ENCODE data around the gene FRMD8.
A peak's percentile ranks its signal among the peaks of the same experiment; 100 is the strongest.

Gene FRMD8

DNA sequence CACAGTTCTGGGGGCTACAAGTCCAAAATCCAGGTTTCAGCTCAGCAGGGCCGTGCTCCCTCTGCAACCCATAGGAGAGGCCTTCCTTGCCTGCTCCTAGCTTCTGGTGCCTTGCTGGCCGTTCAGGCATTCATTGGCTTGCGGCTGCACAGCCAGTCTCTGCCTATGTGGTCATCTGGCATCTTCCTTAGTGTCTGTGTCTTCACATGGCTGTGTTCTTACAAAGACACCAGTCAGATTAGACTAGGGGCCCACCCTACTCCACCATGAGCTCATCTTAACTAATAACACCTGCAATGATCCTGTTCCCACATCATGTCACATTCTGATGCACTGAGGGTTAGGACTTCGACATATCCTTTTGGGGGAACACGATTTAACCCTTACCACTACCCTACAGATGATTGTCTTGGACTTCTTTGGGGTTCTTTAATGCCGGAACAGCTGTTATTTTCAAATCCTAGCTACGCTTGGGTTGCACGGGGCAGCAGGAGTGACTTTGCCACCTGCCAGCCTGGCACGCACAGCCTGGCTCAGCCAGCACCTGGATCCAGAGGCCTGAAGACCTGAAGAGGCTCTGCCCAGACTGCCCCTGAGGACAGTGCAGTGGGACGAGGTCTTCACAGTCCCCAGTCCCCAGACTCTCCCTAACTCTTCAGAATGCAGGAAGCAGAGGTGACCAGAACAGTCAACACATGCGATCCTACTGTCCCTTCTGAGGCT lies 28.5 kb downstream of the FRMD8 start:
- DNase-seq (ENCODE audit: extremely low read depth, insufficient read length) = no peak
- TF ChIP-seq, protein P1, sequence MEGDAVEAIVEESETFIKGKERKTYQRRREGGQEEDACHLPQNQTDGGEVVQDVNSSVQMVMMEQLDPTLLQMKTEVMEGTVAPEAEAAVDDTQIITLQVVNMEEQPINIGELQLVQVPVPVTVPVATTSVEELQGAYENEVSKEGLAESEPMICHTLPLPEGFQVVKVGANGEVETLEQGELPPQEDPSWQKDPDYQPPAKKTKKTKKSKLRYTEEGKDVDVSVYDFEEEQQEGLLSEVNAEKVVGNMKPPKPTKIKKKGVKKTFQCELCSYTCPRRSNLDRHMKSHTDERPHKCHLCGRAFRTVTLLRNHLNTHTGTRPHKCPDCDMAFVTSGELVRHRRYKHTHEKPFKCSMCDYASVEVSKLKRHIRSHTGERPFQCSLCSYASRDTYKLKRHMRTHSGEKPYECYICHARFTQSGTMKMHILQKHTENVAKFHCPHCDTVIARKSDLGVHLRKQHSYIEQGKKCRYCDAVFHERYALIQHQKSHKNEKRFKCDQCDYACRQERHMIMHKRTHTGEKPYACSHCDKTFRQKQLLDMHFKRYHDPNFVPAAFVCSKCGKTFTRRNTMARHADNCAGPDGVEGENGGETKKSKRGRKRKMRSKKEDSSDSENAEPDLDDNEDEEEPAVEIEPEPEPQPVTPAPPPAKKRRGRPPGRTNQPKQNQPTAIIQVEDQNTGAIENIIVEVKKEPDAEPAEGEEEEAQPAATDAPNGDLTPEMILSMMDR (IDR thresholded peaks at IDR 0.05; ENCODE audit: insufficient read depth, low read length, poor library complexity, severe bottlenecking) = no peak
- peaks cover 18% of the 10 kb centered on the region for H3K36me3 ChIP-seq (ENCODE audit: control insufficient read depth, insufficient read depth, low read length)
- no peaks in the 10 kb centered on the region for H3K27me3 ChIP-seq (replicated peaks; ENCODE audit: control insufficient read depth, insufficient read depth, low read length)
- no peak overlapping the region for H3K4me3 ChIP-seq (replicated peaks; ENCODE audit: low read depth, low read length)

GRCh38 chr11:65415499-65416340 lies 29.3 kb downstream of the FRMD8 start:
- no peaks in the 10 kb centered on the region for H3K27me3 ChIP-seq (replicated peaks; ENCODE audit: control insufficient read depth, insufficient read depth, low read length)
- H3K4me3 ChIP-seq (replicated peaks; ENCODE audit: low read depth, low read length) = no peak overlapping the region; the same call in 1 of the 2 replicates
- peaks cover 18% of the 10 kb centered on the region for H3K36me3 ChIP-seq (ENCODE audit: control insufficient read depth, insufficient read depth, low read length)
- peak; percentile 21 for DNase-seq (ENCODE audit: extremely low read depth, insufficient read length)
- TF ChIP-seq, protein P1 (IDR thresholded peaks at IDR 0.05; ENCODE audit: insufficient read depth, low read length, poor library complexity, severe bottlenecking) = no peak

- DNase-seq (ENCODE audit: extremely low read depth, insufficient read length) = peak; percentile 87
- TF ChIP-seq, protein P1 (IDR thresholded peaks at IDR 0.05; ENCODE audit: insufficient read depth, low read length, poor library complexity, severe bottlenecking) = peak; percentile 96
- Histone ChIP-seq H3K27me3 (replicated peaks; ENCODE audit: control insufficient read depth, insufficient read depth, low read length) (no peaks in the 10 kb centered on the region), H3K4me3 (replicated peaks; ENCODE audit: low read depth, low read length) (peak overlapping the region; percentile 74), H3K36me3 (ENCODE audit: control insufficient read depth, insufficient read depth, low read length) (peaks cover 12% of the 10 kb centered on the region)
These were observed 29.9 kb downstream of the FRMD8 start for GRCh38 chr11:65416341-65416824.

- H3K4me3 ChIP-seq (replicated peaks; ENCODE audit: low read depth, low read length) = peak overlapping the region; percentile 74
- DNase-seq (ENCODE audit: extremely low read depth, insufficient read length) = peak; percentile 57
- peaks cover 9% of the 10 kb centered on the region for H3K36me3 ChIP-seq (ENCODE audit: control insufficient read depth, insufficient read depth, low read length)
- H3K27me3 ChIP-seq (replicated peaks; ENCODE audit: control insufficient read depth, insufficient read depth, low read length) = no peaks in the 10 kb centered on the region
- TF ChIP-seq, protein P1 (IDR thresholded peaks at IDR 0.05; ENCODE audit: insufficient read depth, low read length, poor library complexity, severe bottlenecking) = no peak
These were observed 30.6 kb downstream of the FRMD8 start for GRCh38 chr11:65416841-65417701.

DNA sequence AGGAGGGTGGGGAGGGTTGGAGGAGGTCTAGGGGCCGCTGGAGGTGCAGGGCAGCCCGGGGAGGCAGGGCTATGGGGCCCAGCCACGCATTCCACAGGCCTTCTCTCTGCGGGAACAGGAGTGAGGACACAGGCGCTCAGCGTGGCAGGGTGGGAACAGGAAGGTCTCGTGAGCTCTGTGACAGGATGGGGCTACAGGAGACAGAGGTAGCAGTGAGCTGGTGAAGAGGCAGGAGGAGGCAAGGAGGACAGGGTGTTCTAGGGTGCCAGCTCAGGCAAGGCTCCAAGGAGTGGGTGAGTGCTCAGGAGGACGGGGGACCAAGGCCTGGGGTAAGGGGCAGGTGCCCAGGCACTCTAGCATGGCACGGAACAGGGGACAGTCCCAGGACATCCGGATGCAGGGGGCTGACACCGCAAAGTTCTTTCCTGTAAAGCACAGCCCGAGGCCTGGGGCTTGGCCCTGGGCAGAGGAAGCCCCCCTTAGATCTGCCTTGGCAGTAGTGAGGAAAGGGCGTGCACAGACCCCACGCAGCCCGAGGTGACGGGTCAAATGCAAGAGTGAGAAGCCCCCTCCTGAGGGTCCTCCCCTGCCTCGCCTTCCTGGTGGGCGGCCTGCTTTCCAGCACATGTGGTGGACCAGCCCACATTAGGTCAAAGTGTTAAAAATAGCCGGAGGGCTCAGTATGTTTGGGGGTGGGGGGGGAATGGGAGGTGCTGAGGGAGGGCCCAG lies 31.4 kb downstream of the FRMD8 start:
- H3K27me3 ChIP-seq (replicated peaks; ENCODE audit: control insufficient read depth, insufficient read depth, low read length) = no peaks in the 10 kb centered on the region
- TF ChIP-seq, protein P1 (IDR thresholded peaks at IDR 0.05; ENCODE audit: insufficient read depth, low read length, poor library complexity, severe bottlenecking) = no peak
- peak; percentile 66 for DNase-seq (ENCODE audit: extremely low read depth, insufficient read length)
- peaks cover 5% of the 10 kb centered on the region for H3K36me3 ChIP-seq (ENCODE audit: control insufficient read depth, insufficient read depth, low read length)
- peak overlapping the region; percentile 74 for H3K4me3 ChIP-seq (replicated peaks; ENCODE audit: low read depth, low read length)
